A549 (cell line): ENCODE results near the gene GMPPB. TPM values are rescaled to one million over a fixed set of nuclear protein-coding genes. Genes with fewer than 3 reads are reported as not detected.

Experiments used
- ATAC-seq, 2 experiments: fragments of 200-7000 bp in 1 of 2; fragments of >200 bp in 1 of 2; cut with Nextera tagmentation in 1 of 2; cut with Tn5 transposase in 1 of 2; 3 replicates each; pipeline versions ENCODE4 v1.8.0 to v1.9.1; 2018 to 2020; ENCODE audit warnings: mild to moderate bottlenecking in 1 of 2, moderate library complexity in 1 of 2
- CTCF ChIA-PET: fragments of 300-600 bp; sonication (Branson Sonifier 250); formaldehyde crosslinking; extraction: SDS; loops from one replicate; lab custom pipeline; 2021; ENCODE audit warnings: antibody characterized with exemption, inconsistent platforms; lab: Yijun Ruan, JAX
- POLR2A ChIA-PET: fragments of 350-600 bp; formaldehyde crosslinking; extraction: SDS; loops from one replicate; lab custom pipeline; 2021; ENCODE audit warnings: antibody characterized with exemption, inconsistent platforms; lab: Yijun Ruan, JAX
- DNase-seq, 2 experiments: peaks; one replicate each; pipeline versions ENCODE4 v3.0.0 to v3.0.0-alpha.2; 2011 to 2016; ENCODE audit warnings: low read depth in 1 of 2, low spot score in 1 of 2
- FAIRE-seq: peaks from 2 replicates; lab custom pipeline; 2011; peaks lifted over from hg19 to GRCh38; lab: Jason Lieb, UNC
- H3K27ac ChIP-seq, 2 experiments: fragments of >200 bp; sonication (Bioruptor Twin); formaldehyde crosslinking; 3 replicates each; pipeline ENCODE4 v1.5.1; 2016 to 2017
- H3K4me1 ChIP-seq: fragments of >200 bp; sonication (Bioruptor Twin); formaldehyde crosslinking; 3 replicates; pipeline ENCODE4 v1.6.1; 2016
- H3K4me2 ChIP-seq: fragments of >200 bp; sonication (Bioruptor Twin); formaldehyde crosslinking; 3 replicates; pipeline ENCODE4 v1.6.1; 2016
- H3K4me3 ChIP-seq: fragments of >200 bp; sonication (Bioruptor Twin); formaldehyde crosslinking; 3 replicates; pipeline ENCODE4 v1.5.1; 2016
- H3K9me3 ChIP-seq: fragments of >200 bp; sonication (Bioruptor Twin); formaldehyde crosslinking; 3 replicates; pipeline ENCODE4 v1.6.1; 2016
- BHLHE40 ChIP-seq: IDR thresholded peaks from 2 replicates; pipeline ENCODE4 v1.6.1; 2012; ENCODE audit warnings: low read depth, low read length, inconsistent platforms
- CBX2 ChIP-seq: fragments of 200-600 bp; sonication (generic); IDR thresholded peaks from 2 replicates; pipeline ENCODE4 v1.6.1; 2016; ENCODE audit warnings: low read depth, mild to moderate bottlenecking, borderline replicate concordance
- CHD2 ChIP-seq: fragments of 150-350 bp; IDR thresholded peaks from 2 replicates; pipeline ENCODE4 v1.6.1; 2014; ENCODE audit warnings: low read length; ENCODE audit not compliant: partially characterized antibody
- EHMT2 ChIP-seq: fragments of 200-600 bp; sonication (generic); IDR thresholded peaks from 2 replicates; pipeline ENCODE4 v1.6.1; 2016; ENCODE audit warnings: antibody characterized with exemption, low read depth, mild to moderate bottlenecking, moderate library complexity
- FOSB ChIP-seq: fragments of 250-450 bp; sonication (Bioruptor Pico); IDR thresholded peaks from 2 replicates; pipeline ENCODE4 v1.5.0; 2020; ENCODE audit warnings: mild to moderate bottlenecking, moderate library complexity
- FOXS1 ChIP-seq: fragments of 250-450 bp; sonication (Bioruptor Pico); IDR thresholded peaks from 2 replicates; pipeline ENCODE4 v1.5.0; 2020; ENCODE audit warnings: mild to moderate bottlenecking, moderate library complexity
- GATA3 ChIP-seq: IDR thresholded peaks from 2 replicates; pipeline ENCODE4 v1.6.1; 2012; ENCODE audit warnings: borderline replicate concordance
- HDAC2 ChIP-seq: fragments of 200-600 bp; sonication (generic); IDR thresholded peaks from 2 replicates; pipeline ENCODE4 v1.6.1; 2016
- HEYL ChIP-seq: fragments of 250-450 bp; sonication (Bioruptor Pico); IDR thresholded peaks from 2 replicates; pipeline ENCODE4 v1.8.0; 2021; ENCODE audit warnings: mild to moderate bottlenecking, moderate library complexity
- HOXA7 ChIP-seq: fragments of 250-450 bp; sonication (Bioruptor Pico); IDR thresholded peaks from 2 replicates; pipeline ENCODE4 v1.5.0; 2020; ENCODE audit warnings: mild to moderate bottlenecking, moderate library complexity
- HOXB5 ChIP-seq: fragments of 250-450 bp; sonication (Bioruptor Pico); IDR thresholded peaks from 2 replicates; pipeline ENCODE4 v1.5.0; 2020; ENCODE audit warnings: mild to moderate bottlenecking, moderate library complexity
- JUNB ChIP-seq: fragments of >200 bp; sonication (Bioruptor Twin); formaldehyde crosslinking; IDR thresholded peaks from 2 replicates; pipeline ENCODE4 v1.6.1; 2016
- KDM1A ChIP-seq: fragments of 200-600 bp; sonication (generic); IDR thresholded peaks from 2 replicates; pipeline ENCODE4 v1.6.1; 2016; ENCODE audit warnings: low read depth, mild to moderate bottlenecking
- KDM5A ChIP-seq: fragments of 200-600 bp; sonication (generic); IDR thresholded peaks from 2 replicates; pipeline ENCODE4 v1.6.1; 2016; ENCODE audit warnings: antibody characterized with exemption, mild to moderate bottlenecking
- MAFK ChIP-seq: fragments of 450-650 bp; IDR thresholded peaks from 2 replicates; pipeline ENCODE4 v1.6.1; 2014; ENCODE audit not compliant: partially characterized antibody
- MAZ ChIP-seq: fragments of 150-350 bp; IDR thresholded peaks from 2 replicates; pipeline ENCODE4 v1.6.1; 2014; ENCODE audit warnings: antibody characterized with exemption, low read depth, low read length, borderline replicate concordance
- RAD21 ChIP-seq, 2 experiments: fragments of >200 bp in 1 of 2; sonication (Bioruptor Twin) in 1 of 2; formaldehyde crosslinking in 1 of 2; IDR thresholded peaks in 1 of 2; conservative IDR thresholded peaks in 1 of 2; 2 replicates in 1 of 2; 3 replicates in 1 of 2; pipeline ENCODE4 v1.6.1; 2012 to 2018; ENCODE audit warnings: inconsistent platforms in 1 of 2
- RFX5 ChIP-seq: fragments of 450-650 bp; IDR thresholded peaks from 2 replicates; pipeline ENCODE4 v1.7.1; 2014; ENCODE audit warnings: antibody characterized with exemption, mild to moderate bottlenecking, moderate library complexity
- SMC3 ChIP-seq: fragments of >200 bp; sonication (Bioruptor Twin); formaldehyde crosslinking; IDR thresholded peaks from 3 replicates; pipeline ENCODE4 v1.6.1; 2018; ENCODE audit warnings: inconsistent platforms
- TP53 ChIP-seq: fragments of 250-450 bp; sonication (Bioruptor Pico); IDR thresholded peaks from 2 replicates; pipeline ENCODE4 v1.5.0; 2021; ENCODE audit warnings: mild to moderate bottlenecking, moderate library complexity
- ZC3H11A ChIP-seq: fragments of 450-650 bp; IDR thresholded peaks from 2 replicates; pipeline ENCODE4 v1.6.1; 2014; ENCODE audit warnings: antibody characterized with exemption, mild to moderate bottlenecking
- WGBS: methylation state at CpG from one replicate; pipeline ENCODE4 v1.1.6; 2017; ENCODE audit errors: missing lambda C conversion rate; 5-methylcytosine and 5-hydroxymethylcytosine counted together
- polyA plus RNA-seq, 4 experiments: library from polyadenylated mRNA; depleted of rRNA in 3 of 4; stranded (reverse); fragments of >200 nt; fragmentation: RNase III in 1 of 4; extraction: RNeasy Plus Mini Kit Qiagen cat#74134 plus additional on column Dnase treatment in 1 of 4; gene quantifications; 2 replicates in 3 of 4; 3 replicates in 1 of 4; pipeline ENCODE4 v1.2.3, GENCODE V29; 2011 to 2017
- TF ChIP-seq, protein P1 (sequence below): fragments of 250-450 bp; sonication (Bioruptor Pico); IDR thresholded peaks from 2 replicates; pipeline ENCODE4 v1.5.0; 2021; ENCODE audit warnings: mild to moderate bottlenecking, moderate library complexity, borderline replicate concordance
- TF ChIP-seq, protein P2 (sequence below): fragments of 150-350 bp; IDR thresholded peaks from 2 replicates; pipeline ENCODE4 v1.6.1; 2014; ENCODE audit warnings: low read depth, mild to moderate bottlenecking, low read length
- TF ChIP-seq, protein P3 (sequence below): fragments of 450-650 bp; IDR thresholded peaks from 2 replicates; pipeline ENCODE4 v1.6.1; 2014; ENCODE audit warnings: antibody characterized with exemption
- TF ChIP-seq, protein P4 (sequence below): fragments of >200 bp; sonication (Bioruptor Twin); formaldehyde crosslinking; IDR thresholded peaks from 2 replicates; pipeline ENCODE4 v1.6.1; 2016
- TF ChIP-seq, protein P5 (sequence below): fragments of >200 bp; sonication (Bioruptor Twin); formaldehyde crosslinking; IDR thresholded peaks from 3 replicates; pipeline ENCODE4 v1.6.1; 2016

Gene GMPPB
- polyA plus RNA-seq, 2 of the 4 experiments (the other 2 are of a cell fraction), result 12.9 to 24.1 TPM

DNA sequence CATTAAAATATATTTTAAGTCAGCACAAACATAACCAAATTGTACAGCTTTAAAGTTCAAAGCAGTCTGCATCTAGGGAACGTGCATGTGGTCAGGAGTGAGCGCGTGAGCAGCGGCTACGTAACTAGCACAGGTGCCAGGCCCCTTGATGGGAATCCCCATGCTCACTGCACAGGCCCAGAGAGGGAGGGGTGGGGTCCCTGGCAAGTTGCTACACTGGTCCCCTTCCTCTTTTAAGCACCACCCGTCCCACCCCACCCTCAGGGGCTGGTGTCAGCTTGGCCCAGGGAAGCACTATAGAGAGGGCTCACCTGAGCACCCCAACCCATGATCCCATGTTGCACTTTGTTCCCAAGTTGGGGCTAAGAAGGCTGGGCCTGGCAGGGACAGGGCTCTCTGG, 835 bp upstream of the GMPPB start:
- ChIA-PET CTCF (interaction anchor here (1.2 to 2.1 kb wide), 2 partner anchors 12 to 116 kb away, joined by 3 to 7 read pairs; no protein-coding TSS in a partner anchor), POLR2A (no interaction called here)
- DNase-seq (no peak), ATAC-seq (no peak), FAIRE-seq (no peak)
- Histone ChIP-seq H3K4me1 (peaks cover 14% of the 10 kb centered on the region), H3K4me2 (peak overlapping the region; percentile 80), H3K9me3 (no peaks in the 10 kb centered on the region), H3K27ac (peak overlapping the region; percentile 92 to 99), H3K4me3 (peak overlapping the region; percentile 54)
- WGBS, result 63% methylated on average over 6 of the region's 6 CpGs
- no peak for TF ChIP-seq CHD2
- no peak for TF ChIP-seq ZC3H11A
- no peak for TF ChIP-seq HOXA7 (CRISPR knock-in tag)
- TF ChIP-seq MAFK, result no peak
- no peak for TF ChIP-seq RFX5
- TF ChIP-seq FOSB (CRISPR knock-in tag), result no peak
- no peak for TF ChIP-seq MAZ
- TF ChIP-seq, protein P1, sequence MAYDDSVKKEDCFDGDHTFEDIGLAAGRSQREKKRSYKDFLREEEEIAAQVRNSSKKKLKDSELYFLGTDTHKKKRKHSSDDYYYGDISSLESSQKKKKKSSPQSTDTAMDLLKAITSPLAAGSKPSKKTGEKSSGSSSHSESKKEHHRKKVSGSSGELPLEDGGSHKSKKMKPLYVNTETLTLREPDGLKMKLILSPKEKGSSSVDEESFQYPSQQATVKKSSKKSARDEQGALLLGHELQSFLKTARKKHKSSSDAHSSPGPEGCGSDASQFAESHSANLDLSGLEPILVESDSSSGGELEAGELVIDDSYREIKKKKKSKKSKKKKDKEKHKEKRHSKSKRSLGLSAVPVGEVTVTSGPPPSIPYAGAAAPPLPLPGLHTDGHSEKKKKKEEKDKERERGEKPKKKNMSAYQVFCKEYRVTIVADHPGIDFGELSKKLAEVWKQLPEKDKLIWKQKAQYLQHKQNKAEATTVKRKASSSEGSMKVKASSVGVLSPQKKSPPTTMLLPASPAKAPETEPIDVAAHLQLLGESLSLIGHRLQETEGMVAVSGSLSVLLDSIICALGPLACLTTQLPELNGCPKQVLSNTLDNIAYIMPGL, result no peak
- TF ChIP-seq, protein P2, sequence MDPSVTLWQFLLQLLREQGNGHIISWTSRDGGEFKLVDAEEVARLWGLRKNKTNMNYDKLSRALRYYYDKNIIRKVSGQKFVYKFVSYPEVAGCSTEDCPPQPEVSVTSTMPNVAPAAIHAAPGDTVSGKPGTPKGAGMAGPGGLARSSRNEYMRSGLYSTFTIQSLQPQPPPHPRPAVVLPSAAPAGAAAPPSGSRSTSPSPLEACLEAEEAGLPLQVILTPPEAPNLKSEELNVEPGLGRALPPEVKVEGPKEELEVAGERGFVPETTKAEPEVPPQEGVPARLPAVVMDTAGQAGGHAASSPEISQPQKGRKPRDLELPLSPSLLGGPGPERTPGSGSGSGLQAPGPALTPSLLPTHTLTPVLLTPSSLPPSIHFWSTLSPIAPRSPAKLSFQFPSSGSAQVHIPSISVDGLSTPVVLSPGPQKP, result no peak

DNA sequence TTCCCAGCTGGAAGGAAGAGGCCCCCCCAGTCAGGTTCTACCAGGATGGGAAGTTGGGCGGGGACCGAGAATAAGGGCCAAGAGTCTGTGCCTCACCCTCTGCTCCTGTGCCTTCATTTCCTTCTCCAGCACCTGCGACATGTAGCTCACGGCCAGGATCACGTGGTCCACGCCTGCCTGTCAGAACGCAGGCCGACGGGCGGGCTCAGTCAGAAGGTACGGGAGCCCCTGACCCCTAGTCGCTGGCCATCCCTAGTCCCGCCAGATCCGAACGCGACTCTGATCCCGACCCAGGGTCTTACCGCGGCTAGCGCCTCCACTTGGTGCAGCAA, 489 bp downstream of the GMPPB start:
- TF ChIP-seq, protein P3, sequence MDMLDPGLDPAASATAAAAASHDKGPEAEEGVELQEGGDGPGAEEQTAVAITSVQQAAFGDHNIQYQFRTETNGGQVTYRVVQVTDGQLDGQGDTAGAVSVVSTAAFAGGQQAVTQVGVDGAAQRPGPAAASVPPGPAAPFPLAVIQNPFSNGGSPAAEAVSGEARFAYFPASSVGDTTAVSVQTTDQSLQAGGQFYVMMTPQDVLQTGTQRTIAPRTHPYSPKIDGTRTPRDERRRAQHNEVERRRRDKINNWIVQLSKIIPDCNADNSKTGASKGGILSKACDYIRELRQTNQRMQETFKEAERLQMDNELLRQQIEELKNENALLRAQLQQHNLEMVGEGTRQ, result peak; percentile 78
- TF ChIP-seq HEYL (CRISPR knock-in tag) (no peak), EHMT2 (no peak), RAD21 (conservative IDR thresholded peaks at IDR 0.05 in 1 of 2, IDR thresholded peaks at IDR 0.05 in 1 of 2) (no peak)
- peak overlapping the region; percentile 94 to 99 for H3K27ac ChIP-seq
- DNase-seq (peak in 1 of 2 experiments; percentile 48), FAIRE-seq (no peak), ATAC-seq (peak; percentile 23 to 32; a peak in 3 of 6 replicates)
- ChIA-PET CTCF (interaction anchor here (0.8 to 2.1 kb wide), 4 partner anchors 11 to 184 kb away, joined by 3 to 7 read pairs (median 4); partner anchors contain the start of gene INKA1), POLR2A (interaction anchor here (0.5 kb wide), 1 partner anchor 155 kb away, joined by 4 read pairs; no protein-coding TSS in a partner anchor)
- peak overlapping the region; percentile 94 for H3K4me2 ChIP-seq
- WGBS, result 0% methylated on average over 2 of the region's 20 CpGs
- peak overlapping the region; percentile 99 for H3K4me3 ChIP-seq
- H3K4me1 ChIP-seq, result peaks cover 14% of the 10 kb centered on the region
- H3K9me3 ChIP-seq, result no peaks in the 10 kb centered on the region

DNA sequence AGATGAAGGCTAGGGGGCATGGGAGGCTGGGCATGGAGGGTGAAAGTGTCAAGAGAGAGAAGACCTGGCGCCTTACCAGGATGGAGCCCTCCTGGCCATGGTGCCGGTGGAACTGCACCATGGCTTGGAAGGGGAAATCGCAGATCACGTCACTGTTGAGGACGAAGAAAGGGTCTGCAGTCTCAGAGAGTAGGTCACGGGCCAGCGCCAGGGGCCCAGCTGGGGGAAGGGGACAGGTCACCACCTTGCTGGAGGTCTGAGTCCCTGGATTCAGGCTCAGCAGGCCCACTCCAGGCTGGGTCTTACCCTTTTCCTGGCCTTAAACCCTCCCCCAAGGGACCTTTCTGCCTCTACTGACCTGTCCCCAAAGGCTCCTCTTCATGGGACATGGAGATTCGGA, 855 bp downstream of the GMPPB start:
- peak overlapping the region; percentile 99 for H3K4me3 ChIP-seq
- TF ChIP-seq, protein P4, sequence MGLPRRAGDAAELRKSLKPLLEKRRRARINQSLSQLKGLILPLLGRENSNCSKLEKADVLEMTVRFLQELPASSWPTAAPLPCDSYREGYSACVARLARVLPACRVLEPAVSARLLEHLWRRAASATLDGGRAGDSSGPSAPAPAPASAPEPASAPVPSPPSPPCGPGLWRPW, result no peak
- no peak for TF ChIP-seq FOXS1 (CRISPR knock-in tag)
- TF ChIP-seq KDM1A, result no peak
- TF ChIP-seq HDAC2, result no peak
- no peak for TF ChIP-seq HOXB5 (CRISPR knock-in tag)
- no peak for TF ChIP-seq JUNB
- no peak for TF ChIP-seq HOXA7 (CRISPR knock-in tag)
- no peak for TF ChIP-seq KDM5A
- no peak for TF ChIP-seq SMC3
- TF ChIP-seq BHLHE40, result no peak
- no peak for TF ChIP-seq ZC3H11A
- TF ChIP-seq GATA3, result no peak
- TF ChIP-seq, protein P5, sequence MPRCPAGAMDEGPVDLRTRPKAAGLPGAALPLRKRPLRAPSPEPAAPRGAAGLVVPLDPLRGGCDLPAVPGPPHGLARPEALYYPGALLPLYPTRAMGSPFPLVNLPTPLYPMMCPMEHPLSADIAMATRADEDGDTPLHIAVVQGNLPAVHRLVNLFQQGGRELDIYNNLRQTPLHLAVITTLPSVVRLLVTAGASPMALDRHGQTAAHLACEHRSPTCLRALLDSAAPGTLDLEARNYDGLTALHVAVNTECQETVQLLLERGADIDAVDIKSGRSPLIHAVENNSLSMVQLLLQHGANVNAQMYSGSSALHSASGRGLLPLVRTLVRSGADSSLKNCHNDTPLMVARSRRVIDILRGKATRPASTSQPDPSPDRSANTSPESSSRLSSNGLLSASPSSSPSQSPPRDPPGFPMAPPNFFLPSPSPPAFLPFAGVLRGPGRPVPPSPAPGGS, result no peak
- TF ChIP-seq CBX2, result no peak
- TF ChIP-seq TP53, result no peak
- peak overlapping the region; percentile 94 to 99 for H3K27ac ChIP-seq
- peaks cover 14% of the 10 kb centered on the region for H3K4me1 ChIP-seq
- 55% methylated on average over 8 of the region's 8 CpGs for WGBS
- POLR2A ChIA-PET, result interaction anchor here (0.5 kb wide), 1 partner anchor 156 kb away, joined by 4 read pairs; no protein-coding TSS in a partner anchor
- DNase-seq (no peak), ATAC-seq (no peak), FAIRE-seq (no peak)
- H3K4me2 ChIP-seq, result peak overlapping the region; percentile 94
- CTCF ChIA-PET, result interaction anchor here (0.8 to 2.1 kb wide), 4 partner anchors 11 to 183 kb away, joined by 3 to 7 read pairs (median 4); partner anchors contain the start of gene INKA1
- H3K9me3 ChIP-seq, result no peaks in the 10 kb centered on the region
